Measurements from ENCODE around the gene RNF150. TPM values are rescaled to one million over a fixed set of nuclear protein-coding genes. Genes with fewer than 3 reads are reported as not detected.

RNF150 gene
- total RNA-seq, 4 donors from 2014 or later, result 1.6 to 21.2 (median 4.9) TPM

DNA sequence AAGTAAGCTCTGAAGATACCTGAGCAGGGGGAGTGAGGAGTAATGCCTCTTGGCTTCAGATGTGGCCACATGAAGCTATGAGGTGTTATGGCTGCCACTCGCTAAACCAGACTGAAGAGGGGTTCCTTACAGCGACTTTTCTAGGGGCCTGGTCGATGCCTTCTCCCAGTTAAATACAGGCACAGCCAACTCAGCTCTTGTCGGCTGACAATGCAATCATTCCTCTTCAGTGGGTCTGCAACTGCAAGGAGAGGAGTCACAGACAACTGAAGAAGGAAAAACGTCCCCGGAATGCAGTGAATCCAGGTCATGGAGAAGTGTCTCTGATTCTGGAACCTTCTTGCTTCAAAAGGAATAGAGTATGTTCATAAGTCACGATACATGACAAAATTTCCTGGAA is 106.4 kb downstream of the RNF150 start:
- Histone ChIP-seq H3K4me1 (peaks cover 26 to 30% of the 10 kb centered on the region in 2 donors), H3K9me3 (no peaks in the 10 kb centered on the region), H3K27ac (no peak overlapping the region), H3K27me3 (no peaks in the 10 kb centered on the region), H3K4me3 (no peak overlapping the region), H3K36me3 (no peaks in the 10 kb centered on the region)
- TF ChIP-seq, protein P1, sequence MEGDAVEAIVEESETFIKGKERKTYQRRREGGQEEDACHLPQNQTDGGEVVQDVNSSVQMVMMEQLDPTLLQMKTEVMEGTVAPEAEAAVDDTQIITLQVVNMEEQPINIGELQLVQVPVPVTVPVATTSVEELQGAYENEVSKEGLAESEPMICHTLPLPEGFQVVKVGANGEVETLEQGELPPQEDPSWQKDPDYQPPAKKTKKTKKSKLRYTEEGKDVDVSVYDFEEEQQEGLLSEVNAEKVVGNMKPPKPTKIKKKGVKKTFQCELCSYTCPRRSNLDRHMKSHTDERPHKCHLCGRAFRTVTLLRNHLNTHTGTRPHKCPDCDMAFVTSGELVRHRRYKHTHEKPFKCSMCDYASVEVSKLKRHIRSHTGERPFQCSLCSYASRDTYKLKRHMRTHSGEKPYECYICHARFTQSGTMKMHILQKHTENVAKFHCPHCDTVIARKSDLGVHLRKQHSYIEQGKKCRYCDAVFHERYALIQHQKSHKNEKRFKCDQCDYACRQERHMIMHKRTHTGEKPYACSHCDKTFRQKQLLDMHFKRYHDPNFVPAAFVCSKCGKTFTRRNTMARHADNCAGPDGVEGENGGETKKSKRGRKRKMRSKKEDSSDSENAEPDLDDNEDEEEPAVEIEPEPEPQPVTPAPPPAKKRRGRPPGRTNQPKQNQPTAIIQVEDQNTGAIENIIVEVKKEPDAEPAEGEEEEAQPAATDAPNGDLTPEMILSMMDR (IDR thresholded peaks at IDR 0.05 in 4 of 5, conservative IDR thresholded peaks at IDR 0.05 in 1 of 5), result no peak
- TF ChIP-seq POLR2A (IDR thresholded peaks at IDR 0.05), result no peak
- intact Hi-C loops (cut with DNase I; ENCODE audit: low total_unique reads) (no loop called here), in situ Hi-C loops (cut with MboI; ENCODE audit: low sequenced_read_pairs in 4 of 4) (no loop called here)
- DNase-seq (no peak), ATAC-seq (no peak)

DNA sequence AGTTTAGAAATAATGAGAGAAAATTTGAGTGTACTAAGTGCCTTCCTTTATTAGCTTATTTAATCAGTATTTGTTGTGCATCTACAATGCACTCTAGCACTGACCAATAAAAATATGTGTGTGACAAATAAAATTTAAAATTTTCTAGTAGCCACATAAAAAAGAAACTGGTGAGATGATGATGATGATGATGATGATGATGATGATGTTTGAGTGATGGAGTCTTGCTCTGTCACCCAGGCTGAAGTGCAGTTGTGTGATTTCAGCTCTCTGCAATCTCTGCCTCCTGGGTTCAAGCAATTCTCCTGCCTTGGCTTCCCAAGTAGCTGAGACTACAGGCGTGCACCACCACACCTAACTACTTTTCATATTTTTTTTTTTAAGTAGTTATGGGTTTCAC is 110.2 kb downstream of the RNF150 start:
- Histone ChIP-seq H3K27me3 (no peaks in the 10 kb centered on the region), H3K4me1 (peaks cover 29 to 40% of the 10 kb centered on the region in 2 donors), H3K9me3 (no peaks in the 10 kb centered on the region), H3K27ac (no peak overlapping the region), H3K36me3 (no peaks in the 10 kb centered on the region), H3K4me3 (no peak overlapping the region)
- TF ChIP-seq POLR2A (IDR thresholded peaks at IDR 0.05), result no peak
- TF ChIP-seq, protein P1 (IDR thresholded peaks at IDR 0.05 in 4 of 5, conservative IDR thresholded peaks at IDR 0.05 in 1 of 5), result no peak
- ATAC-seq (no peak), DNase-seq (no peak)
- in situ Hi-C loops (cut with MboI; ENCODE audit: low sequenced_read_pairs in 4 of 4), result no loop called here
- intact Hi-C loops (cut with DNase I; ENCODE audit: low total_unique reads), result no loop called here

DNA sequence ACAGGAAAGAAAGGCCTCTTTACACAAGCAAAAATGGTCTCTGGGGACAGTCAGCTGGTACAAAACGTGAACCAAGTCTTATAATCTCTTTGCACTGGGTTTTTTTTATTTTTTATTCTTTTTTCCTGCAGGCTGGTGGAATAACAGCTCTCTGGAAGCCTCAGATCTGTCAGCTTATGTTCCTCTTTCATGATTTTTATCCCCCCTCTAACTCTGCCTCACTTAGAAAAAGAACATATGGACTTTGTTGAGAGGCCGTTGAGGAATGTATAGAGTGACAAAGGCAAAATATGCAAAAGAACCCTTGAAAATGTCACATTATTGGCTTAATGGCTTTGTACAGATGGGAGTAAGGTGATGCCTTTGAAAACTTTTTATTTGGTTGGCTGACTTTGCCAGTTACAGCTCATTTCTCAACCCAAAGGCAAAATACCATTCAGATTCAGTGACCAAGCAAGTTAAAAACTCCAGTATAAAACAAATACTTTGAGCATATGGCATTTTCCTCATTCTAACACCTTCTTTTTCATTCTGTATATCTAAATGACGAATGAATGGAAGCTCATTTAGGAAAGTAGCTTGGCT is 111.1 kb downstream of the RNF150 start:
- no peak for ATAC-seq
- Histone ChIP-seq H3K9me3 (no peaks in the 10 kb centered on the region), H3K4me3 (no peak overlapping the region), H3K27ac (no peak overlapping the region), H3K36me3 (no peaks in the 10 kb centered on the region), H3K27me3 (no peaks in the 10 kb centered on the region), H3K4me1 (peaks cover 20 to 32% of the 10 kb centered on the region in 2 donors)
- TF ChIP-seq POLR2A (IDR thresholded peaks at IDR 0.05), result no peak
- TF ChIP-seq, protein P1 (IDR thresholded peaks at IDR 0.05 in 4 of 5, conservative IDR thresholded peaks at IDR 0.05 in 1 of 5), result no peak
- in situ Hi-C loops (cut with MboI; ENCODE audit: low sequenced_read_pairs in 4 of 4) (no loop called here), intact Hi-C loops (cut with DNase I; ENCODE audit: low total_unique reads) (no loop called here)
- DNase-seq, result no peak

DNA sequence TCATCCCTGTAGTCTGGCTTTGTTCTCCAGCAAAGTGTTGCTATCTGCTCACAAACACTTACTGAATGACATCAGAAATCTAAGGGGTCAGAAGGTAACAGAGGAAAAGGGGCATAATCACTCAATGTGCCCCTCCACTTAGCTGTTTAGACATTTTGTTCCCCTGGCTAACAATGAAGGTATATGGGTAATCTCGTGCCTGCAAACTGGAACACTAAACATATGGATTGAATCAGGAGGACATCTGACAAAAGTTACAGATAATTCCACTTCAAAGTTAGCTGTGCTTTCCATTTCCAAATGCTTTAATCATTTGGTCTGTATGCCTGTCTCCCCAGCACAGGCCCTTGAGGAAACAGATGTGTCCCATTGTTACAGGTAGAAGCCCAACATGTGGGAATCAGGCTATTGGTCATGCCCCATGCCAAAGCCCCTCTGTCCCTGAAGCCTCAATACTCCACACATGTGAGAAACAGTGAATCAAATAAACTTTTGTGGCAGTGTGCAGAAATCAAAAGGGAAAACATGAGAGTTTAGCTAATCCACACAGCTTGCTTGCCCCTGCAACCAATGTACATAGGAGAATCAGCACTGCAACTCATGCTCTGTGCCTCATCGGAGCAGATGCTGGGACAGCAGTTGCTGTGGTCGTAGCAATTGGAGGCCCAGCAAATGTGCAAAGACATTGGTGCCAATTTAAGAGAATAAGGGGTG is 111.7 kb downstream of the RNF150 start:
- ATAC-seq, result no peak
- no peak overlapping the region for H3K4me3 ChIP-seq
- no peak overlapping the region for H3K27ac ChIP-seq
- intact Hi-C loops (cut with DNase I; ENCODE audit: low total_unique reads), result no loop called here
- H3K4me1 ChIP-seq, result peaks cover 16 to 26% of the 10 kb centered on the region in 2 donors
- no peak for DNase-seq
- no peaks in the 10 kb centered on the region for H3K27me3 ChIP-seq
- no peaks in the 10 kb centered on the region for H3K9me3 ChIP-seq
- no peaks in the 10 kb centered on the region for H3K36me3 ChIP-seq
- in situ Hi-C loops (cut with MboI; ENCODE audit: low sequenced_read_pairs in 4 of 4), result no loop called here
- TF ChIP-seq POLR2A (IDR thresholded peaks at IDR 0.05), result no peak
- TF ChIP-seq, protein P1 (IDR thresholded peaks at IDR 0.05 in 4 of 5, conservative IDR thresholded peaks at IDR 0.05 in 1 of 5), result no peak
